IPS-NIHi7 (cell line): ENCODE results near the gene RASGEF1B.
"Not testable (repeated sequence)": the region's sequence is repeated elsewhere in the genome, so short reads cannot be mapped to it uniquely, and the experiment has no call there.

ENCODE experiments used
- DNase-seq: peaks from one replicate; pipeline ENCODE4 v3.0.0; 2012; ENCODE audit warnings: mixed read lengths; ENCODE audit errors: extremely low spot score

Gene RASGEF1B

DNA sequence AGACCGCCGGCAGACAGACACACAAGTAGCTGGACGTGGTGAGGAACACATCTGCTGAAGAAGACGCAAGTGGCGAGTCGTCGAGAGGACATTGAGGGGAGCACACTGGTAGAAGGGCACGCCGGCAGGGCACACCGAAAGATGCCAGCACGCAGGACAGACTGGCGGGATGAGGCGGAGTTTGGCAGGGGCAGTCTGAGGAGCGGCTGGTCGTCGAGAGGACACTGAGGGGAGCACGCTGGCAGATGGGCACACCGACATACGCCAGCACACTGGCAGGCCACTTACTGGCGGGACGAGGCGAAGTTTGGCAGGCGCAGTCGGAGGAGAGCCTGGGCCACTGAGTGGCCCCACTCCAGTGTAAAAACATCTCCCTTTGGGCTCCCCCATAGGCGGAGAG is 42.1 kb downstream of the RASGEF1B start:
- no peak for DNase-seq

GRCh38 chr4:81429031-81429430 is 42.7 kb downstream of the RASGEF1B start:
- no peak for DNase-seq

- DNase-seq = no peak
Observed at GRCh38 chr4:81428002-81428401, 43.7 kb downstream of the RASGEF1B start.

- peak; percentile 21 for DNase-seq
Observed at GRCh38 chr4:81427344-81427821, 44.3 kb downstream of the RASGEF1B start.

- DNase-seq = no peak
Observed at GRCh38 chr4:81426770-81427289, 44.9 kb downstream of the RASGEF1B start.

- DNase-seq = no peak
Observed at GRCh38 chr4:81424816-81425755, 46.6 kb downstream of the RASGEF1B start.

DNA sequence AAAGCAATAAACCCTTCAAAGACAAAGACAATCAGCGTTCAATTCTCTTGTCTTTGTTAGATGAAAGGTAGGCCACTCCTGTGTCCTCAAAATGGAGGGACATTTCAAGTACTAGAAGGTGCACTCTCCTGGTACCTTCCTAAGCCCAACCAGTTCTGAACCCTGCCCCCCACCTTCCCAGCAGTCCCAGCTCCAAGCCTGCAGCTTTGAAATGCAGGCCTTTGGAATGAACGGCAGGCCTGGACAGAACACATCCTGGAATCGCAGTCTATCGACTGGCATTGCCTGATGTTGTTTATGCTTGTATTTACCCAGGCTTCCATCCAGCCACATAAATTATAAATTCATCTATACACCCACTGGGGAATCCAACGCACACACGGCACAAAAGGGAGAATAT is 47.4 kb downstream of the RASGEF1B start:
- DNase-seq = no peak

DNA sequence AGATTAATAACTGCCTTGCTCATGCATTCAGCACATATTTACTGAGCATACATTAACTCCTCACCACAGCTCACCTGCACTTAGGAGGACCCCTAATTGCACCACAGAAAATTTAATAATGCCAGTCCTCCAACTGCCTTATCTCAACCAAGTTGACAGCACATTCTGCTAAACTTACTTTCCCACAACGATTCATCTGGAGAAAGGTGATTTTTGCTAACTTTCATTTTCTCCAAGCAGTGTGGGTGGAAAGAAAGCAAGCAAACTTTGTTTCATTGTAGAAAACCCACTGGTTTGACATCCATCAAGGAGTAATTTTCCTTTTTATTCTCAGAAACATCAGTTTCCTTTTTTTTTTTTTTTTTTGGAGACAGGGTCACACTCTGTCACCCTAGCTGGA is 49.1 kb downstream of the RASGEF1B start:
- DNase-seq = no peak

GRCh38 chr4:81421346-81422218 is 50.1 kb downstream of the RASGEF1B start:
- peak; percentile 29 for DNase-seq

GRCh38 chr4:81418572-81418971 is 53.1 kb downstream of the RASGEF1B start:
- DNase-seq = no peak

- DNase-seq = no peak
Observed at GRCh38 chr4:81412946-81413495, 58.7 kb downstream of the RASGEF1B start.

GRCh38 chr4:81410680-81411079 is 61.0 kb downstream of the RASGEF1B start:
- no peak for DNase-seq

DNA sequence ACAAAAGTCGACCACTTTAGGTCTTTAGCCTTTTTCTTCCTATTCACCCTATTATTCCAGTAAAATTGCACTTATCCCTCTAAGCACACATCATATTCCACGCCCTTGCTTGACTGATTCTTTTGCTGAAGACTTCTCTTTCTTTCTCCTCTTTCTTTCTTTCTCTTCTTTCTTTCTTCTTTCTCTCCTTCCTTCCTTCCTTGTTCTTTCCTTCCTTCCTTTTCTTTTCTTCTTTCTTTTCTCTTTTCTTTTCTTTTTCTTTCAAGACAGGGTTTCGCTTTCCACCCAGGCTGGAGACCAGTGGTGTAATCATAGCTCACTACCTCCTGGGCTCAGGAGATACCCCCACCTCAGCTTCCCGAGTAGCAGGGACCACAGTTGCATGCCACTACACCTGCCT is 61.9 kb downstream of the RASGEF1B start:
- DNase-seq = no peak

DNA sequence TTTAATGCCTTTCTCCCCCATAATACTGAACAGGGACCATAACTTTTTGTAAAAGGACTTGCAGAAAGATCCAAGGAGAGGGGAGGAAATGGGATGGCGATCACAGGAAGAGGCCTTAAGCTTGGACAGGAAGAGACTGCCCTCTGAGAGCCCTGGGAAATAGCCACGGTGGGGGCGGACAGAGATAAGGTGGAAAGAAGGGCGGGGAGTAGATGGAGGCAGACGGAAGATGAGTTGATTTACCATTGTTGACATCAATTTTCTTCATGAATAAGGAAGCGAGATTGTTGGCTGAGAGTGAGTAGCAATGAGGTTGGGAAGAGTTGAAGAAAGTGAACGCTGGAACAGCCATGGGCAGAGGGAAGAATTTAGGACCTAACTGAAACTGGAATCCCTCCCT is 63.4 kb downstream of the RASGEF1B start:
- DNase-seq = no peak

GRCh38 chr4:81407726-81408125 is 64.0 kb downstream of the RASGEF1B start:
- no peak for DNase-seq

DNA sequence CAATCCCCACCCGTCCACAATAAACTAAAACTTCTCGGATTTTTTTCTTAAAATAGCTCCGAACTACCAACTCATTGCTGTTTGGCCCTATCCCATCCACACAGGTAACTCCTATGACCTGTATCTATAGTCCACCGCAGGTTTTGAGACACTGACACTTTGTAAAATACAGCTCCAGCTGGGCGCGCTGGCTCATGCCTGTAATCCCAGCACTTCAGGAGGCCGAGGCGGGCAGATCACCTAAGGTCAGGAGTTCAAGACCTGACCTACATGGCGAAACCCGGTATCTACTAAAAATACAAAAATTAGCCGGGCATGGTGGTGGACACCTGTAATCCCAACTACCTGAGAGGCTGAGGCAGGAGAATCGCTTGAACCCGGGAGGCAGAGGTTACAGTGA is 65.2 kb downstream of the RASGEF1B start:
- not testable (repeated sequence) for DNase-seq

DNA sequence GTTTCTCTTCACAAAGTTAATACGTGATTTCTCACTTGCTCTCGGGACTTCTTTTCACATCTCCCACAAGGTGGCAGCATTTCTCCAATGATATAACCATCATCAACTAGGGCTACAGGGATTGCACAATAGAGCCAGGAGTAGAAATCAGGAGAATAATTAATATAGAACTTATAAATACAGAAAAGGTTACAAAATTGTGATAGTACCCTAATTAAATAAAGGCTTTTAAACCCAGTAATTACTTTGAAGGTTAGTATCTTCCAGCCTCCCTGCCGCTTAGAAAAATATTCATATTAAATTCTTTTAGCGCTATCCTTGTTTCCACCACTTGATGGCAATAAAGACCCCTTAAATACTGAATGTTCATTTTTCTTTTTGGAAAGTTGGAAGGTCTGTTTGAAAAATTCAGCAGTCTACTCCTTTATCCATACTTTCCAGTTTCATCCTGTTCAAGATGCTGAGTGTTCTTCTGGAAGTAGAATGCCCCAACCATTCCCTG is 65.8 kb downstream of the RASGEF1B start:
- peak; percentile 68 for DNase-seq

- DNase-seq = no peak
Observed at GRCh38 chr4:81404741-81405140, 67.0 kb downstream of the RASGEF1B start.

DNA sequence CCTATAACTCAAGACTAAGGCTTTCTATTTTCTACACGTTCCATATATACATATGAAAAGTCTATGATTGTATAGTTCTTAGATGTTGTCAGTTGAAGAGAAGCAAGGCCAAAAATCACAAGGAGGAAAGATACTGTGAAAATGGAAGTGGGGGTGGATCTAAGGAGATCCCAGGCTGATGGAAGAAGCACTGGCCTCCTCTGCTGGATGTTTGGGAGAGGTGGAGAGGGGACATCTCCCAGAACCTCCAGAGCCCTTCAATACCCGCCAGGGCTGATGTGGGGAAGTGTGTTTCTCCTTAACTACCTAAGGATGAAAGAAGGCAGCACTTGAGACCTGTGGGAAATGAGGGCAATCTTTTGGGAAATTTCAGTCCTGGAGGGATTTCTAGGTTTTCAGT is 67.4 kb downstream of the RASGEF1B start:
- DNase-seq = no peak

- DNase-seq = no peak
Observed at GRCh38 chr4:81399306-81400086, 72.2 kb downstream of the RASGEF1B start.

DNA sequence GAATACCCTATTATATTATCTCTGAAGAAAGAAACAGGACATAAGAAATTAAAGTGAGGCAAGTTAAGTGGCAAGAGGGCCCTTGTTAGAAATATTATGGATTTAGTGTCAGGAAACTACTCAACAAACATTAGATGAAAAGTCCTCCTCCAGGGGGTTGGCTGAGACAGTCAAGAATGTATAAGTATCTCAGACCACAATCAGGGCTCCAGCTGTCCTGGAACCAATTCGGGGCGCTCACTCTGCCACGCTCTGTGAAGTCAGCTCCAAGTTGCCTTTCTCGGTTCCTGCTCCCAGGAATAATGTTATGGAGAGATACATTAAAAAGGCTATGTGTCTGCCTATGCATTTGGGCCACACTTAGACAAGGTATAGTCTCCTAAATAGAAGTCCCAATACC is 73.3 kb downstream of the RASGEF1B start:
- no peak for DNase-seq
